SU-DHL-6 (cell line): ENCODE measurements around the gene ZNF414.

Experiments used
- CTCF ChIP-seq: fragments of 200-600 bp; sonication (generic); IDR thresholded peaks from one replicate; pipeline ENCODE4 v1.5.1; 2017; ENCODE audit warnings: antibody characterized with exemption, mild to moderate bottlenecking, low read length, moderate library complexity; ENCODE audit not compliant: insufficient read depth, poor library complexity, severe bottlenecking
- EZH2phosphoT487 ChIP-seq: fragments of 200-600 bp; sonication (generic), shearing (Covaris generic); conservative IDR thresholded peaks from 2 replicates; pipeline ENCODE4 v1.6.1; 2018; ENCODE audit warnings: mild to moderate bottlenecking, antibody characterized with exemption, low read length, moderate library complexity, mixed read lengths

GRCh38 chr19:8532225-8532624 is 18.3 kb upstream of the ZNF414 start:
- no peak for TF ChIP-seq CTCF
- TF ChIP-seq EZH2phosphoT487 = no peak
